Measurements from ENCODE around the gene RPL13. TPM values are rescaled to one million over a fixed set of nuclear protein-coding genes. Genes with fewer than 3 reads are reported as not detected.

Gene RPL13
- total and polyA plus RNA-seq, 2 of the 13 experiments (the other 11 are each of a cell fraction or from before 2014, with no cell fraction given), result 2,988 to 4,411 TPM

DNA sequence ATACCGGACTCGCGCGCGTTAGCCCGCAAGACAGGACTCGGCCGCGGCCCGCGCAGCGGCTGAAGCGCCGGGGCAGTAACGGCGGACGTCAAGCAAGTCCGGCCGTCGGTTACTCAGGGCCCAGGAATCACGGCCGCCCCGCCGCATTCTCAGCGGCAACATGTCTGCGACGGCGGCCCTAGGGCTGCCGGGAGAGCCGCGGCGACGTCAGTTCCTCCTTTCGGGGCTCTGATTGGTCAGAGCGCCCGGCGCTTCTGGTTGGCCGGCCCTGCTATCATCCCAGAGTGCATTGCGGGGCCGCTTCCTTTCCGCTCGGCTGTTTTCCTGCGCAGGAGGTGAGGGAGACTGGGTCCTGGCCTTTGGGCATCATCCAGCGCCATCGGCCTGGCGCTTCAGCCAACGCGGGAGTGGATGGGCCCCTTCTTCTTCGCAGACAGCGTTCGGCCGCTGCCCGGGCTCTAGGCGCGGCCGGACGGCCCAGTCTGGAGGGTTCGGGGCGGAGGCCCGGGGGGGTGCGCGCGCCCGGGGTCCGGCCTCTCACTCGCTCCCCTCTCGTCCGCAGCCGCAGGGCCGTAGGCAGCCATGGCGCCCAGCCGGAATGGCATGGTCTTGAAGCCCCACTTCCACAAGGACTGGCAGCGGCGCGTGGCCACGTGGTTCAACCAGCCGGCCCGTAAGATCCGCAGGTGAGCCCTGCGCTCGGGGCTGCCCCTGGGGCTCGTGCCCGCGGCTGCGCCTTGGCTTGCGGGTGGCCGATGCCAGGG is at the start of gene RPL13 (continued):
- peak; percentile 96 for TF ChIP-seq MXD4 (CRISPR knock-in tag; IDR thresholded peaks at IDR 0.05)
- peak; percentile 98 for TF ChIP-seq ZNF850 (CRISPR knock-in tag; conservative IDR thresholded peaks at IDR 0.05)
- peak; percentile 98 for TF ChIP-seq JARID2 (CRISPR knock-in tag; IDR thresholded peaks at IDR 0.05; ENCODE audit: insufficient replicate concordance)
- TF ChIP-seq TP53 (CRISPR knock-in tag; conservative IDR thresholded peaks at IDR 0.05), result 0 out of 2 replicates have a peak, but pooled peaks have one; percentile 25
- peak; percentile 76; the same call in 1 of the 2 replicates for TF ChIP-seq ZNF503 (CRISPR knock-in tag; IDR thresholded peaks at IDR 0.05)
- TF ChIP-seq, protein P1, sequence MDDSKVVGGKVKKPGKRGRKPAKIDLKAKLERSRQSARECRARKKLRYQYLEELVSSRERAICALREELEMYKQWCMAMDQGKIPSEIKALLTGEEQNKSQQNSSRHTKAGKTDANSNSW (CRISPR knock-in tag; IDR thresholded peaks at IDR 0.05; ENCODE audit: borderline replicate concordance), result peak; percentile 72; the same call in 1 of the 2 replicates
- peak; percentile 96 for TF ChIP-seq ZNF20 (CRISPR knock-in tag; IDR thresholded peaks at IDR 0.05)
- TF ChIP-seq ZBTB42 (CRISPR knock-in tag; IDR thresholded peaks at IDR 0.05), result peak; percentile 92
- peak; percentile 97 for TF ChIP-seq KLF6 (CRISPR knock-in tag; IDR thresholded peaks at IDR 0.05)
- TF ChIP-seq, protein P2, sequence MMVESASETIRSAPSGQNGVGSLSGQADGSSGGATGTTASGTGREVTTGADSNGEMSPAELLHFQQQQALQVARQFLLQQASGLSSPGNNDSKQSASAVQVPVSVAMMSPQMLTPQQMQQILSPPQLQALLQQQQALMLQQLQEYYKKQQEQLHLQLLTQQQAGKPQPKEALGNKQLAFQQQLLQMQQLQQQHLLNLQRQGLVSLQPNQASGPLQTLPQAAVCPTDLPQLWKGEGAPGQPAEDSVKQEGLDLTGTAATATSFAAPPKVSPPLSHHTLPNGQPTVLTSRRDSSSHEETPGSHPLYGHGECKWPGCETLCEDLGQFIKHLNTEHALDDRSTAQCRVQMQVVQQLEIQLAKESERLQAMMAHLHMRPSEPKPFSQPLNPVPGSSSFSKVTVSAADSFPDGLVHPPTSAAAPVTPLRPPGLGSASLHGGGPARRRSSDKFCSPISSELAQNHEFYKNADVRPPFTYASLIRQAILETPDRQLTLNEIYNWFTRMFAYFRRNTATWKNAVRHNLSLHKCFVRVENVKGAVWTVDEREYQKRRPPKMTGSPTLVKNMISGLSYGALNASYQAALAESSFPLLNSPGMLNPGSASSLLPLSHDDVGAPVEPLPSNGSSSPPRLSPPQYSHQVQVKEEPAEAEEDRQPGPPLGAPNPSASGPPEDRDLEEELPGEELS (CRISPR knock-in tag; IDR thresholded peaks at IDR 0.05), result no peak; the same call in 1 of the 2 replicates
- peak; percentile 64; the same call in 1 of the 2 replicates for TF ChIP-seq ZSCAN31 (CRISPR knock-in tag; IDR thresholded peaks at IDR 0.05; ENCODE audit: low read depth)
- TF ChIP-seq YY1 (IDR thresholded peaks at IDR 0.05; ENCODE audit: insufficient read depth, insufficient replicate concordance, low read depth, low read length), result peak; percentile 94
- TF ChIP-seq ZSCAN22 (CRISPR knock-in tag; IDR thresholded peaks at IDR 0.05), result no peak
- no peak for TF ChIP-seq TEAD2 (CRISPR knock-in tag; IDR thresholded peaks at IDR 0.05)
- TF ChIP-seq ZSCAN25 (CRISPR knock-in tag; IDR thresholded peaks at IDR 0.05), result peak; percentile 84
- 0 out of 2 replicates have a peak, but pooled peaks have one; percentile 30 for TF ChIP-seq GTF3A (CRISPR knock-in tag; conservative IDR thresholded peaks at IDR 0.05)
- TF ChIP-seq SMAD1 (CRISPR knock-in tag; IDR thresholded peaks at IDR 0.05; ENCODE audit: borderline replicate concordance, low read depth), result peak; percentile 94
- peak; percentile 98 for TF ChIP-seq CCDC6 (CRISPR knock-in tag; IDR thresholded peaks at IDR 0.05)
- peak; percentile 1; the same call in 1 of the 2 replicates for TF ChIP-seq JUN (CRISPR knock-in tag; IDR thresholded peaks at IDR 0.05)
- peak; percentile 66; the same call in 1 of the 2 replicates for TF ChIP-seq XBP1 (CRISPR knock-in tag; IDR thresholded peaks at IDR 0.05)
- TF ChIP-seq ZNF629 (CRISPR knock-in tag; conservative IDR thresholded peaks at IDR 0.05), result no peak
- TF ChIP-seq ZNF17 (CRISPR knock-in tag; IDR thresholded peaks at IDR 0.05), result no peak; the same call in 1 of the 2 replicates
- TF ChIP-seq MXI1 (IDR thresholded peaks at IDR 0.05; ENCODE audit: borderline replicate concordance, low read depth, low read length), result peak; percentile 93; the same call in 1 of the 3 replicates
- TF ChIP-seq IRF2 (CRISPR knock-in tag; IDR thresholded peaks at IDR 0.05), result peak; percentile 84; the same call in 1 of the 2 replicates
- 0 out of 2 replicates have a peak, but pooled peaks have one; percentile 20 for TF ChIP-seq ZNF7 (CRISPR knock-in tag; IDR thresholded peaks at IDR 0.05)
- TF ChIP-seq ZNF275 (CRISPR knock-in tag; IDR thresholded peaks at IDR 0.05; ENCODE audit: borderline replicate concordance), result peak; percentile 98
